K562 (cell line): ENCODE measurements around the gene VASH1. TPM values are rescaled to one million over a fixed set of nuclear protein-coding genes. Genes with fewer than 3 reads are reported as not detected.

Experiments
- BHLHE40 ChIP-seq: IDR thresholded peaks from 2 replicates; pipeline ENCODE4 v1.6.1; 2011; ENCODE audit warnings: low read length, improper control_type of control experiment
- CREM ChIP-seq: IDR thresholded peaks from 2 replicates; pipeline ENCODE4 v1.6.1; 2014; ENCODE audit warnings: antibody characterized with exemption, low read depth
- E2F1 ChIP-seq: sonication (generic); formaldehyde crosslinking; IDR thresholded peaks from 2 replicates; pipeline ENCODE4 v1.8.1; 2023; ENCODE audit warnings: mild to moderate bottlenecking, missing genetic modification reagents, moderate library complexity
- MEIS2 ChIP-seq: fragments of 450-650 bp; IDR thresholded peaks from 2 replicates; pipeline ENCODE4 v1.6.1; 2014; ENCODE audit warnings: mild to moderate bottlenecking; ENCODE audit not compliant: partially characterized antibody
- MTF1 ChIP-seq: fragments of 250-450 bp; sonication (Bioruptor Pico); IDR thresholded peaks from 2 replicates; pipeline ENCODE4 v1.9.0; 2021; ENCODE audit warnings: moderate library complexity, mild to moderate bottlenecking, inconsistent platforms, borderline replicate concordance
- MYBL2 ChIP-seq, 2 experiments: fragments of 450-650 bp in 1 of 2; sonication (generic) in 1 of 2; formaldehyde crosslinking in 1 of 2; IDR thresholded peaks; 2 replicates each; pipeline versions ENCODE4 v1.6.1 to v1.8.1; 2017 to 2022; ENCODE audit warnings: borderline replicate concordance in 1 of 2, inconsistent platforms in 1 of 2, low read depth in 1 of 2, mild to moderate bottlenecking in 1 of 2, missing genetic modification reagents in 1 of 2, moderate library complexity in 1 of 2
- NCOR1 ChIP-seq: fragments of 450-650 bp; IDR thresholded peaks from 2 replicates; pipeline ENCODE4 v1.6.1; 2016; ENCODE audit warnings: mild to moderate bottlenecking, moderate library complexity
- NR1H2 ChIP-seq: sonication (generic); formaldehyde crosslinking; IDR thresholded peaks from 2 replicates; pipeline ENCODE4 v1.4.0; 2020; ENCODE audit warnings: mild to moderate bottlenecking, missing genetic modification reagents
- NRF1 ChIP-seq, 2 experiments: fragments of 450-650 bp; IDR thresholded peaks in 1 of 2; conservative IDR thresholded peaks in 1 of 2; 2 replicates each; pipeline ENCODE4 v1.6.1; 2014; ENCODE audit warnings: mild to moderate bottlenecking in 2 of 2
- PBX2 ChIP-seq, 2 experiments: IDR thresholded peaks in 1 of 2; conservative IDR thresholded peaks in 1 of 2; 2 replicates each; pipeline ENCODE4 v1.6.1; 2016; ENCODE audit warnings: low read depth in 2 of 2, mild to moderate bottlenecking in 1 of 2, missing compliant biosample characterization in 1 of 2, missing genetic modification characterization in 1 of 2, moderate library complexity in 1 of 2
- PURB ChIP-seq: sonication (generic); formaldehyde crosslinking; IDR thresholded peaks from 2 replicates; pipeline ENCODE4 v1.9.0; 2021; ENCODE audit warnings: low read depth, mild to moderate bottlenecking, missing genetic modification reagents
- RBM39 ChIP-seq: fragments of 200-400 bp; formaldehyde crosslinking; optimal IDR thresholded peaks from 2 replicates; pipeline ENCODE3; 2018; ENCODE audit warnings: low read depth, low read length
- TBL1XR1 ChIP-seq, 2 experiments: IDR thresholded peaks; 2 replicates each; pipeline ENCODE4 v1.6.1; 2012; ENCODE audit warnings: improper control_type of control experiment in 2 of 2, low read length in 2 of 2, mild to moderate bottlenecking in 1 of 2
- TCF3 ChIP-seq: sonication (generic); formaldehyde crosslinking; IDR thresholded peaks from 2 replicates; pipeline ENCODE4 v1.4.0; 2020; ENCODE audit warnings: mild to moderate bottlenecking, missing genetic modification reagents
- TGIF2 ChIP-seq: sonication (generic); formaldehyde crosslinking; IDR thresholded peaks from 2 replicates; pipeline ENCODE4 v1.8.1; 2022; ENCODE audit warnings: mild to moderate bottlenecking, missing genetic modification reagents, moderate library complexity
- ZNF41 ChIP-seq: fragments of 250-450 bp; sonication (Bioruptor Pico); conservative IDR thresholded peaks from 2 replicates; pipeline ENCODE4 v1.4.0; 2020; ENCODE audit warnings: mild to moderate bottlenecking
- ZNF431 ChIP-seq: sonication (generic); formaldehyde crosslinking; IDR thresholded peaks from 2 replicates; pipeline ENCODE4 v1.8.0; 2022; ENCODE audit warnings: mild to moderate bottlenecking, missing genetic modification reagents
- polyA plus RNA-seq, 8 experiments: library from polyadenylated mRNA; depleted of rRNA in 4 of 8; stranded (reverse) in 5 of 8; unstranded in 3 of 8; fragments of >200 nt; fragmentation: Nextera tagmentation in 2 of 8; fragmentation: Illumina TruSeq in 1 of 8; extraction: Ambion mirVana in 2 of 8; extraction: Trizol in 1 of 8; gene quantifications; 2 replicates each; pipeline versions ENCODE4 v1.2.1 to v1.2.3, GENCODE V29; 2011 to 2014; ENCODE audit warnings: inconsistent platforms in 1 of 8, missing spikeins in 1 of 8
- total RNA-seq, 7 experiments: library from RNA; depleted of rRNA in 6 of 7; stranded (reverse); fragments of >200 nt in 6 of 7; fragmentation: Illumina TruSeq in 2 of 7; extraction: Trizol in 2 of 7; gene quantifications; 2 replicates each; pipeline versions ENCODE4 v1.2.1 to v1.2.3, GENCODE V29; 2011 to 2021; ENCODE audit warnings: low replicate concordance in 1 of 7
- TF ChIP-seq, protein P1 (sequence below), 3 experiments: fragments of 200-800 bp in 1 of 3; fragments of 250-450 bp in 1 of 3; fragments of 450-650 bp in 1 of 3; sonication (Bioruptor Pico) in 1 of 3; sonication (Bioruptor generic) in 1 of 3; formaldehyde crosslinking in 1 of 3; IDR thresholded peaks; 2 replicates each; pipeline versions ENCODE4 v1.6.1 to v1.8.0; 2016 to 2022; ENCODE audit warnings: mild to moderate bottlenecking in 2 of 3, missing genetic modification characterization in 2 of 3, missing compliant biosample characterization in 1 of 3, moderate library complexity in 1 of 3

Gene VASH1
- total and polyA plus RNA-seq, 9 of the 15 experiments (the other 6 are each of a cell fraction or from before 2014, with no cell fraction given): 0.01 to 0.43 (median 0.13) TPM; not detected in 1

DNA sequence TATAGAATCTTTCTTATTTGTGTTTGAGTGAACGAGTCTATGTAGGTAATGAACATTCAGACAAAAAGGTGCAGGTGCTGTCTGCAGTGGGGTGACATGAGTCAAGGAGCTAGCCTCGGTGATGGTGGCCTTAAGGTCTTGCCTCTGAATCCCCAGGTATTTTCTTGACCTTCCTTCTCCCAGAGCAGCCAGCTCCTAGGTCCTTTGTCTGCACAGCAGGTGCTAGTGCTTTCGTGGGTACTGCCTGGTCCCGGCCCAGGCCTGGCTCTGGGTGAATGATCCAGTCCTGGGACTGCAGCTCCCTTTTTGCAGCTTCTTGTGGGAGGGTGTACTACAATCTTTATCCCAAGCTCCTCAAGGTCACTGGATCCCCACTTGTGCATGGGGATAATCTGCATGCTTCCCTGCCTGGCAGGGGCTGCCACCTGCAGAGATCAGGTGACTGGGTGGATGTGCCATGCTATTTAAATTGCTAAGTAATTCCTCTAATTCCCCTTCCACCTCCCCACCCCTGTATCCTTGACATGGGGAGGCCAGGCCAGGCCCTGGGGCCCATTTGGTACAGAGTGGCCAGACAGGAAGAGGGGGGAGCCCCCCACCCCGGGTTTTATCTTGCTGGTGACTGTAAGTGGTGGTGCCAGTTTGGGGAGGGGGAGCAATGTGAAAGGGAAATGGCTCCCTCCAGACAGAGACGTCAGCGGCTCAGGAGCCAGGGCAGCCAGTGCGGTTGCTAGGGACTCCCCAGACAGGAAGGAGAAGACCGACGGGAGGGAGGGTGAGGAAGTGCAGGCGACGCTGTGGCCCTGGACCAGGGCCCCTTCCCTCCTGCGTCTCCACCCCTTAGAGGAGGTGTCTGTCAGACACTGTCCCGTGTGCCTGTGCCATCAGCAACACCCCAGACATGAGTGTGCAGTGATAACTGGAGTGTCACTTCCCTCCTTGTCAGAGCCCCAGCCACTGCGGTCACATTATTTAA, 6.7 kb downstream of the VASH1 start (continued):
- TF ChIP-seq ZNF431 (CRISPR knock-in tag) (no peak), MYBL2 (IDR thresholded peaks at IDR 0.05; ENCODE audit: low read depth) (no peak), MYBL2 (CRISPR knock-in tag; IDR thresholded peaks at IDR 0.05; ENCODE audit: borderline replicate concordance) (no peak), TGIF2 (CRISPR knock-in tag) (no peak), MTF1 (no peak), MEIS2 (peak; percentile 29), TBL1XR1 (IDR thresholded peaks at IDR 0.05; ENCODE audit: low read length in 2 of 2) (no peak), PBX2 (CRISPR knock-in tag; IDR thresholded peaks at IDR 0.05; ENCODE audit: low read depth) (no peak), PBX2 (tag; conservative IDR thresholded peaks at IDR 0.05; ENCODE audit: low read depth) (no peak), BHLHE40 (peak; percentile 91), NCOR1 (peak; percentile 60), CREM (peak; percentile 30; the same call in 1 of the 2 replicates), ZNF41 (CRISPR knock-in tag) (no peak), NRF1 (conservative IDR thresholded peaks at IDR 0.05 in 1 of 2, IDR thresholded peaks at IDR 0.05 in 1 of 2) (peak; percentile 15 to 40; a peak in 2 of 4 replicates), NR1H2 (CRISPR knock-in tag) (no peak), RBM39 (no peak), PURB (CRISPR knock-in tag) (no peak), TCF3 (CRISPR knock-in tag) (peak; percentile 78), E2F1 (CRISPR knock-in tag) (no peak)
- TF ChIP-seq, protein P1, sequence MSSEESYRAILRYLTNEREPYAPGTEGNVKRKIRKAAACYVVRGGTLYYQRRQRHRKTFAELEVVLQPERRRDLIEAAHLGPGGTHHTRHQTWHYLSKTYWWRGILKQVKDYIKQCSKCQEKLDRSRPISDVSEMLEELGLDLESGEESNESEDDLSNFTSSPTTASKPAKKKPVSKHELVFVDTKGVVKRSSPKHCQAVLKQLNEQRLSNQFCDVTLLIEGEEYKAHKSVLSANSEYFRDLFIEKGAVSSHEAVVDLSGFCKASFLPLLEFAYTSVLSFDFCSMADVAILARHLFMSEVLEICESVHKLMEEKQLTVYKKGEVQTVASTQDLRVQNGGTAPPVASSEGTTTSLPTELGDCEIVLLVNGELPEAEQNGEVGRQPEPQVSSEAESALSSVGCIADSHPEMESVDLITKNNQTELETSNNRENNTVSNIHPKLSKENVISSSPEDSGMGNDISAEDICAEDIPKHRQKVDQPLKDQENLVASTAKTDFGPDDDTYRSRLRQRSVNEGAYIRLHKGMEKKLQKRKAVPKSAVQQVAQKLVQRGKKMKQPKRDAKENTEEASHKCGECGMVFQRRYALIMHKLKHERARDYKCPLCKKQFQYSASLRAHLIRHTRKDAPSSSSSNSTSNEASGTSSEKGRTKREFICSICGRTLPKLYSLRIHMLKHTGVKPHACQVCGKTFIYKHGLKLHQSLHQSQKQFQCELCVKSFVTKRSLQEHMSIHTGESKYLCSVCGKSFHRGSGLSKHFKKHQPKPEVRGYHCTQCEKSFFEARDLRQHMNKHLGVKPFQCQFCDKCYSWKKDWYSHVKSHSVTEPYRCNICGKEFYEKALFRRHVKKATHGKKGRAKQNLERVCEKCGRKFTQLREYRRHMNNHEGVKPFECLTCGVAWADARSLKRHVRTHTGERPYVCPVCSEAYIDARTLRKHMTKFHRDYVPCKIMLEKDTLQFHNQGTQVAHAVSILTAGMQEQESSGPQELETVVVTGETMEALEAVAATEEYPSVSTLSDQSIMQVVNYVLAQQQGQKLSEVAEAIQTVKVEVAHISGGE (CRISPR knock-in tag; IDR thresholded peaks at IDR 0.05): peak in 1 of 3 experiments; percentile 18; a peak in 1 of 6 replicates
